HepG2 (cell line): ENCODE data around the gene IFNLR1. TPM values are rescaled to one million over a fixed set of nuclear protein-coding genes. Genes with fewer than 3 reads are reported as not detected.

Experiments used
- CBX5 ChIP-seq: sonication (generic); formaldehyde crosslinking; IDR thresholded peaks from 2 replicates; pipeline ENCODE4 v1.4.0; 2020; ENCODE audit warnings: missing genetic modification reagents, borderline replicate concordance
- E2F1 ChIP-seq: sonication (generic); formaldehyde crosslinking; IDR thresholded peaks from 2 replicates; pipeline ENCODE4 v1.5.0; 2020; ENCODE audit warnings: missing genetic modification reagents
- PITX1 ChIP-seq: sonication (generic); formaldehyde crosslinking; IDR thresholded peaks from 2 replicates; pipeline ENCODE4 v1.5.1; 2020; ENCODE audit warnings: mild to moderate bottlenecking, missing genetic modification reagents
- RBAK ChIP-seq: sonication (generic); formaldehyde crosslinking; IDR thresholded peaks from 2 replicates; pipeline ENCODE4 v1.5.1; 2020; ENCODE audit warnings: mild to moderate bottlenecking, missing genetic modification reagents
- RBM39 ChIP-seq: fragments of 200-400 bp; formaldehyde crosslinking; IDR thresholded peaks from one replicate; pipeline ENCODE4 v1.6.1; 2018; ENCODE audit warnings: antibody characterized with exemption, mild to moderate bottlenecking, low read depth, low read length; ENCODE audit not compliant: poor library complexity, severe bottlenecking
- ZBTB1 ChIP-seq: sonication (generic); formaldehyde crosslinking; IDR thresholded peaks from 2 replicates; pipeline ENCODE4 v1.4.0; 2020; ENCODE audit warnings: missing genetic modification reagents, borderline replicate concordance
- ZHX2 ChIP-seq, 2 experiments: sonication (generic) in 1 of 2; formaldehyde crosslinking in 1 of 2; IDR thresholded peaks; 2 replicates each; pipeline versions ENCODE4 v1.6.1 to v1.9.0; 2014 to 2022; ENCODE audit warnings: antibody characterized with exemption in 1 of 2, borderline replicate concordance in 1 of 2, inconsistent platforms in 1 of 2, low read depth in 1 of 2, missing genetic modification reagents in 1 of 2
- ZMYM3 ChIP-seq: sonication (generic); formaldehyde crosslinking; IDR thresholded peaks from 2 replicates; pipeline ENCODE4 v1.5.1; 2020; ENCODE audit warnings: mild to moderate bottlenecking, missing genetic modification reagents
- ZNF280D ChIP-seq: sonication (generic); formaldehyde crosslinking; IDR thresholded peaks from 2 replicates; pipeline ENCODE4 v1.5.1; 2020; ENCODE audit warnings: mild to moderate bottlenecking, missing genetic modification reagents
- ZNF343 ChIP-seq: sonication (generic); formaldehyde crosslinking; IDR thresholded peaks from 2 replicates; pipeline ENCODE4 v1.4.0; 2020; ENCODE audit warnings: mild to moderate bottlenecking, missing genetic modification reagents
- polyA plus RNA-seq, 8 experiments: library from polyadenylated mRNA; depleted of rRNA in 3 of 8; stranded (reverse) in 7 of 8; unstranded in 1 of 8; fragments of >200 nt; fragmentation: Illumina TruSeq in 4 of 8; extraction: Trizol in 4 of 8; gene quantifications; 2 replicates each; pipeline versions ENCODE4 v1.2.1 to v1.2.3, GENCODE V29; 2011 to 2016; ENCODE audit warnings: low read depth in 4 of 8, missing spikeins in 1 of 8, mixed read lengths in 1 of 8; ENCODE audit not compliant: insufficient read depth in 1 of 8
- total RNA-seq, 5 experiments: library from RNA; depleted of rRNA; stranded (reverse); fragments of >200 nt; fragmentation: Illumina TruSeq; extraction: Trizol; gene quantifications; 2 replicates each; pipeline ENCODE4 v1.2.3, GENCODE V29; 2016; ENCODE audit warnings: low read depth in 1 of 5
- TF ChIP-seq, protein P1 (sequence below): sonication (generic); formaldehyde crosslinking; IDR thresholded peaks from 2 replicates; pipeline ENCODE4 v1.8.1; 2023; ENCODE audit warnings: mild to moderate bottlenecking, inconsistent platforms, moderate library complexity, missing genetic modification reagents, borderline replicate concordance
- TF ChIP-seq, protein P2 (sequence below): sonication (generic); formaldehyde crosslinking; IDR thresholded peaks from 2 replicates; pipeline ENCODE4 v1.5.0; 2020; ENCODE audit warnings: mild to moderate bottlenecking, missing genetic modification reagents

Gene IFNLR1
- total and polyA plus RNA-seq, 2 of the 13 experiments (the other 11 are each of a cell fraction or from before 2014, with no cell fraction given), result 3.8 to 8.5 TPM

GRCh38 chr1:24117132-24117531, 70.0 kb downstream of the IFNLR1 start (continued):
- TF ChIP-seq ZNF343 (CRISPR knock-in tag), result no peak
- peak; percentile 53; the same call in 1 of the 2 replicates for TF ChIP-seq ZMYM3 (CRISPR knock-in tag)
- TF ChIP-seq, protein P1, sequence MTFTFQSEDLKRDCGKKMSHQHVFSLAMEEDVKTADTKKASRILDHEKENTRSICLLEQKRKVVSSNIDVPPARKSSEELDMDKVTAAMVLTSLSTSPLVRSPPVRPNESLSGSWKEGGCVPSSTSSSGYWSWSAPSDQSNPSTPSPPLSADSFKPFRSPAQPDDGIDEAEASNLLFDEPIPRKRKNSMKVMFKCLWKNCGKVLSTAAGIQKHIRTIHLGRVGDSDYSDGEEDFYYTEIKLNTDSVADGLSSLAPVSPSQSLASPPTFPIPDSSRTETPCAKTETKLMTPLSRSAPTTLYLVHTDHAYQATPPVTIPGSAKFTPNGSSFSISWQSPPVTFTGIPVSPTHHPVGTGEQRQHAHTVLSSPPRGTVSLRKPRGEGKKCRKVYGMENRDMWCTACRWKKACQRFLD (CRISPR knock-in tag), result no peak
- no peak for TF ChIP-seq RBM39
- TF ChIP-seq ZNF280D (CRISPR knock-in tag), result peak; percentile 39; the same call in 1 of the 2 replicates
- TF ChIP-seq CBX5, result no peak
- TF ChIP-seq ZHX2 (IDR thresholded peaks at IDR 0.05; ENCODE audit: low read depth), result no peak
- TF ChIP-seq ZHX2 (CRISPR knock-in tag; IDR thresholded peaks at IDR 0.05; ENCODE audit: borderline replicate concordance), result no peak
- no peak for TF ChIP-seq E2F1 (CRISPR knock-in tag)
- no peak for TF ChIP-seq ZBTB1 (CRISPR knock-in tag)
- TF ChIP-seq RBAK (CRISPR knock-in tag), result peak; percentile 86
- TF ChIP-seq, protein P2, sequence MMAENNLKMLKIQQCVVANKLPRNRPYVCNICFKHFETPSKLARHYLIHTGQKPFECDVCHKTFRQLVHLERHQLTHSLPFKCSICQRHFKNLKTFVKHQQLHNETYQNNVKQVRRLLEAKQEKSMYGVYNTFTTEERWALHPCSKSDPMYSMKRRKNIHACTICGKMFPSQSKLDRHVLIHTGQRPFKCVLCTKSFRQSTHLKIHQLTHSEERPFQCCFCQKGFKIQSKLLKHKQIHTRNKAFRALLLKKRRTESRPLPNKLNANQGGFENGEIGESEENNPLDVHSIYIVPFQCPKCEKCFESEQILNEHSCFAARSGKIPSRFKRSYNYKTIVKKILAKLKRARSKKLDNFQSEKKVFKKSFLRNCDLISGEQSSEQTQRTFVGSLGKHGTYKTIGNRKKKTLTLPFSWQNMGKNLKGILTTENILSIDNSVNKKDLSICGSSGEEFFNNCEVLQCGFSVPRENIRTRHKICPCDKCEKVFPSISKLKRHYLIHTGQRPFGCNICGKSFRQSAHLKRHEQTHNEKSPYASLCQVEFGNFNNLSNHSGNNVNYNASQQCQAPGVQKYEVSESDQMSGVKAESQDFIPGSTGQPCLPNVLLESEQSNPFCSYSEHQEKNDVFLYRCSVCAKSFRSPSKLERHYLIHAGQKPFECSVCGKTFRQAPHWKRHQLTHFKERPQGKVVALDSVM (CRISPR knock-in tag), result peak; percentile 99
- peak; percentile 30; the same call in 1 of the 2 replicates for TF ChIP-seq PITX1 (CRISPR knock-in tag)
